GM18873 (cell line): ENCODE measurements around the gene NSL1.

Source experiments
- ATAC-seq: cut with Tn5 transposase; IDR thresholded peaks from one replicate; pipeline ENCODE4 v1.9.1; 2021; ENCODE audit warnings: mild to moderate bottlenecking, moderate library complexity, moderate number of reproducible peaks; ENCODE audit not compliant: unreplicated experiment, low FRiP score

The NSL1 gene

DNA sequence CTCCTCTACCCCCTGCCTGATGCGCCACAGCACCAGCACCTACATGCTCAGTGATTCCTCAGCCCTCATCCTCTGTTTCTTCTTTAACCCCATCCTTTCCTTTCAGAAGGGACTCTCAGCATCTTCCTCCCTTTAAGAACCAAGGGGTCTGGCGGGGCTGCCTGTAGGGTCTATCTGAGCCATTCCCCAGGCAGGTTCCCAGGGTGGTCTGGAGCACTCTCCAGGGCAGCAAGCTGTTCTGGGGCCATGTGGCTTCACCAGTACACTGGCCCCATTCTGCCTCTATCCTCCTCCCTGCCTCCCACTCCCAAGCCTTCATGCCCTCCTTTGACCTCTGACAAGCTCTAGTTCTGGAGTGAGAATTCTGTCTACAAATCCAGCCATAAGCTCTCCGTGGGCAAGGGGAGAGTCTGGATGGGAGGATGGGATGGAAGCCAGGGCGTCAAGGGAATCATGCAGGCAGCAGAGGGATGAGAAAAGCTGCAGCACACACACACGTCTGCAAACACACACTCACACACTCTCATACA lies 102.3 kb downstream of the NSL1 start:
- ATAC-seq: no peak

DNA sequence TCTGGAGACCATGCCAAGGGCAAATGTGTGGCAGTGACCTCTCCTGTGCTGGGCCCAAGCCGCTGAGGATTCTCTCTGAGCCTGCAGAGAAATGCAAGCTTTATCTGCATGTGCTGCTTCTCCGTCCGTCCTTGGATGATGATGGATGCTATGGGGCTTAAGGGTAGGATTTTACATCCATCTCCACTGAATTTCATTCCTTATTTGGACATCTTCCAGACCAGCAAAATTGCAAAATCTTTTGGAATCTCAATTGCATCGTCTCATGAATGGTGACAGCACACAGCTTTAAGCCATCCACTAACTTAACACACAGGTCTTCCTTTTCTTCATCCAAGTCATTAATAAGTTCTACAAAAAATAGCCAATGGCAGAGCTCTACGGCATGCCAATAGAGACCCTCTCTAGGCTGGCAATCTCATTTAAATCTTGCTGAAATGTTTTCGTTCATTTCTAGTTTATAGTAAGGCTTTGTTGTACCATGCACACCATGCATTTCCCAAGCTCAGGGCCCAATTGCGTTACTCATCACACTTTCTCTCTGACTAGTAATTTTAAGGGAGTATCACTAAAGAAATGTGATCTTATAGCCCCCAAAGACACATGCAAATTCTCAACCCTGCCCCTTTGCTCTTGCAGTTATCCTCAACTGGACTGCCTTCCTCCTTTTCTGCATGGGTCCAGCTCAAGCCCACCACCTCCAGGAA lies 103.1 kb downstream of the NSL1 start:
- ATAC-seq: no peak

DNA sequence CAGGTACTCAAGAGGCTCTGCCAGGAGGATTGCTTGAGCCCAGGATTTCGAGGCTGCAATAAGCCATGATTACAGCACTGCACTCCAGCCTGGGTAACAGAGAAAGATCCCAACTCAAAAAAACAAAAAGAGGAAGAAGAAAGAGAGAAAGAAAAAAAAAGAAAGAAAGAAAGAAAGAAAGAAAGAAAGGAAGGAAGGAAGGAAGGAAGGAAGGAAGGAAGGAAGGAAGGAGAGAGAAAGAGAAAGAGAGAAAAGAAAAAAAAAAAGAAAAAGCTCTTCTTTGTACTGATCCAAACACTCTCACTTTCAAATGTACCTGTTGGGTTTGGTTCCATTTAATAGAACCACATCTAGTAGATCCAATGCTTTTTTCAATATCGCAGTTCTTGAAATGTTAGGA lies 103.8 kb downstream of the NSL1 start:
- no peak for ATAC-seq

GRCh38 chr1:212686591-212686990 lies 105.0 kb downstream of the NSL1 start:
- ATAC-seq: no peak

DNA sequence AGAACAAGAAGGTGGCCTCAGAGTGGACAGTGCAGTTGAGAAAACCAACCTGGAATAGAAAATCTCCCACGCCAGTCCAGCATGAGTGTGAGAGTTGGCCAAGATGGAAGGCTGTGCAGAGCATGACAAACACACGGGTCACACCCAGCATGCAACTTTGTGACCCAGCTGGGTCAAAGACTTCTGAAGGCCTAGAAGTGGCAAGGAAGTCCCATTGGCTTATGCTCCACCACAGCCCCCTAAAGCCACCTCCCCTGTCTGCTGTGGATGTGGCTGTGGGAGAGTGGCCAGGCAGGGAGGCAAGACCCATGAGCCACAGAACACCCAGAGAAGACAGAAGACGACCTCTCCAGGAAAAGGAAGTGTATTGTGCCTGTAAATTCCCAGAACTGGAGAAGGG lies 105.5 kb downstream of the NSL1 start:
- no peak for ATAC-seq

- ATAC-seq: no peak
Measured at GRCh38 chr1:212685429-212685828, 106.1 kb downstream of the NSL1 start.

DNA sequence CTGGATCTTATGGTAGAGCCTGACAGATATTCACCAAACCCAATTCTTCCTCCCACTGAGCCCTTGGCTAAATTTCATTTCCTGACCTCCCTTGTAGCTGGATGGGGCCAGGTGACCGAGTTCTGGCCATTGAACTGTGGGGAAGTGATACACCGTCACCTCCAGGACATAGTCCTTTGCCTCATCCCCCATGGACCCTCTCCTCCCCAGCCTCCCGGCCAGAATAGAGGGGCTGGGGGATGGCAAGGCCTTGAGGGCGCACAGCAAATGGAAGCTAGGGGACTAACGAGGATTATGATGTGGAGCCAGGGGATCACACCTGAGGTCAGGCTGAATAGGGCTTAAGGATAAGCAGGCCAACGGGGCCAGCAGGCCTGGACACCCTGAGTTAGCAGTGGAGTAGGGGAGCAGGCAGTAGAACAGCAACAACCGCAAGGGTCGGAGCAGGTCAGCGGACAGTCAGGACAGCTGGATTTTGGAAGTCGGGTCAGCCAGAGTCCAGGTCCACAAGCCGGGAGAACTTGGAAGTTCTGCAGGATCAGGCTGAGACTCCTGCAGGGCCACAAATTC lies 107.0 kb downstream of the NSL1 start:
- ATAC-seq: no peak

DNA sequence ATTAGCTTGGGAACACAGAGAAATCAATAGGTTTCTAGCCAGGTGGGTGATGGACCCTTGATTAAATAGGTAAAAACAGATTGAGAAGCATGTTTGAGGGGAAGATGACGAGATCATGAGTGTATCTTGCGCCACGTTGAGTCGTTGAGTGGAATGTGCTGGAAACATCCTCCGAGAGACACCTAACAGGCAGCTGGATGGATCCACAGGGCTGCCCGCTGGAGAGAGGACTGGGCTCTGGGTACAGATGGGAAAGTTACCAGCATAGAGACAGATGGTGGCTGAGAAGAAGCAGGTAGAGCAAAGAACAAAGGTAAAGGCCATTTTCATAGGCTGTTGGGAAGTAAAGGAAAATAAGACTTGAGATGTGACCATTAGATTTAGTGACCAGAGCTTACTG lies 107.5 kb downstream of the NSL1 start:
- no peak for ATAC-seq

- peak; percentile 61 for ATAC-seq
Measured at GRCh38 chr1:212683357-212683722, 108.2 kb downstream of the NSL1 start.

DNA sequence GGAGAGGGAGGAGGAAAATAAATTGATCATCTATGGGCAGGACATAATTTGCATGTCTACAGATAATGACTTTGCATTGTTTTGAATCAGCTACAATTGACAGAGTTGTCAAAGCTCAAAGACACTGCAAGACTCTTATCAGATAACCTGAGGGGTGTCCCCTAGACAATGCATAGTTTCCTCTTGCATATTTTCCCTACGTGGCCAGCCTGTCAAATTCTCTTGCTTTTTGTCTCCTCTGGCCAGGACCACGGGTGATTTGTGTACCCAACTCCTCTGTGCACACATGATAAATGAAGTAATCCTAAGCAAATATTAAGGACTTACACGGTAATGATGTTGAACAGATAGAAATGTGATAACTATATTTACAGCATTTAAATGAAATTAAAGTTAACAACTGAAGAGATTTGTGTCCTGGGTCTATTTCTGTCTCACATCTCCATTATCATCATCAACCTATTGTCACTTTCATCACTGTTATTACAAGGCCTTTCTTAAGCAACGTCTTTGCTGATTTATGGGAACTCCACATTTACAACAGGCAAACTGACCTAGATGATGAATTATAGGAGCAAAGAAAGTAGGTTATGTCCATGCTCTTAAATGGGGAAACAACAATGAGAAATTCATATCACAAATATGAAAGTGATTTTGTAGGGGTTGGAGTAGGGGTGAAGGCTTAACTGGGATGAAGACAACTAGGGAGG lies 110.7 kb downstream of the NSL1 start:
- no peak for ATAC-seq

GRCh38 chr1:212678456-212679410 lies 112.8 kb downstream of the NSL1 start:
- ATAC-seq: peak; percentile 62

DNA sequence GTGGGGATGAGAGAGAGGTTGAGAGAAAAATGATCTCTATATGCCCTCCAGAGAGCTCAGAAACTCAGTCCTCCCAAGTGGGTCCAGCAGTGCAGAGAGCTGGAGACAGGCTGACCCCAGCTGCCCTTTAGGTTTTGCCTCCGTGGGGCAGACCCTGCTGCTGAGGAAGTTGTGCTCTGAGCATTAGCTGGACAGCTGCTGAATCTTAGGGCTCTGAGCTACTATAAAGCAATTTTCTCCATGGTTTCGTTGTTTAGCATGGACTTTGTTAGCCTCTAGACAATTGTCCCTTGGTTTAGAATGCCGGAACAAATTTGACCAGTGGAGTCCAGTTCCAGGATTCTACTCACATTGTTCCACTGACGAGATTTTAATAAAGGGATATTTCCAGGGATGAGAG lies 114.0 kb downstream of the NSL1 start:
- no peak for ATAC-seq

GRCh38 chr1:212677136-212677535 lies 114.4 kb downstream of the NSL1 start:
- ATAC-seq: no peak
